Stimulated activated CD8-positive, alpha-beta memory T cell treated with anti-CD3 and anti-CD28 coated beads, Interleukin-2, amount 100 ng/mL, for 1 hour (primary cell): ENCODE results near the gene KRT77.

Experiments
- DNase-seq, 2 donors: peaks; one replicate each; pipeline ENCODE4 v3.0.0-alpha.2; 2020; ENCODE audit warnings: low read depth in 2 of 2

Gene KRT77

GRCh38 chr12:52655720-52656124 is 47.6 kb downstream of the KRT77 start:
- DNase-seq, result no peak

- no peak for DNase-seq
These were observed 48.1 kb downstream of the KRT77 start for GRCh38 chr12:52655251-52655650.

- DNase-seq, result no peak
These were observed 51.5 kb downstream of the KRT77 start, which contains the start of gene KRT2 for GRCh38 chr12:52651726-52652261. Gene KRT2 (minus strand): TSS chr12:52652211. CDS start chr12:52652142, 69 bp downstream.

- no peak for DNase-seq
These were observed 52.7 kb downstream of the KRT77 start for GRCh38 chr12:52650520-52651081.

GRCh38 chr12:52649066-52649465 is 54.3 kb downstream of the KRT77 start:
- no peak for DNase-seq

GRCh38 chr12:52648012-52648550 is 55.2 kb downstream of the KRT77 start:
- no peak for DNase-seq

- DNase-seq, result no peak
These were observed 55.7 kb downstream of the KRT77 start for GRCh38 chr12:52647601-52648000.

- DNase-seq, result no peak
These were observed 56.7 kb downstream of the KRT77 start for GRCh38 chr12:52646613-52647012.

GRCh38 chr12:52645982-52646381 is 57.3 kb downstream of the KRT77 start:
- no peak for DNase-seq

- DNase-seq, result peak in 1 of 2 donors; percentile 8
These were observed 58.1 kb downstream of the KRT77 start for GRCh38 chr12:52645120-52645761.

- DNase-seq, result no peak
These were observed 59.3 kb downstream of the KRT77 start for GRCh38 chr12:52644078-52644415.

GRCh38 chr12:52643233-52644077 is 59.9 kb downstream of the KRT77 start:
- DNase-seq, result no peak

GRCh38 chr12:52641468-52641867 is 61.9 kb downstream of the KRT77 start:
- no peak for DNase-seq
